Kidney epithelial cell (primary cell): ENCODE results near the gene CDK17. TPM values are rescaled to one million over a fixed set of nuclear protein-coding genes. Genes with fewer than 3 reads are reported as not detected.

Source experiments
- DNase-seq: peaks from one replicate; pipeline ENCODE4 v3.0.0-alpha.2; 2010; ENCODE audit warnings: low read depth
- H3K27me3 ChIP-seq: 2 replicates; pipeline ENCODE4 v1.6.0; 2011; ENCODE audit warnings: low read length; ENCODE audit not compliant: control insufficient read depth, insufficient read depth
- H3K36me3 ChIP-seq: 2 replicates; pipeline ENCODE4 v1.5.1; 2011; ENCODE audit warnings: low read length; ENCODE audit not compliant: control insufficient read depth, insufficient read depth
- H3K4me3 ChIP-seq: 2 replicates; pipeline ENCODE4 v1.5.1; 2011; ENCODE audit warnings: low read depth, mild to moderate bottlenecking, control low read depth, low read length
- total RNA-seq: library from RNA; depleted of rRNA; stranded (reverse); fragments of >200 nt; gene quantifications from 2 replicates; pipeline ENCODE4 v1.2.3, GENCODE V29; 2015
- TF ChIP-seq, protein P1 (sequence below): IDR thresholded peaks from 2 replicates; pipeline ENCODE4 v1.5.1; 2011; ENCODE audit warnings: mild to moderate bottlenecking, moderate library complexity, low read length, control low read depth, inconsistent platforms; ENCODE audit not compliant: insufficient read depth, poor library complexity, severe bottlenecking

The CDK17 gene
- 46.4 and 51.8 TPM in 2 replicates for total RNA-seq

GRCh38 chr12:96399919-96400630, at the start of gene CDK17:
Gene CDK17, minus strand, starts transcription at chr12:96400439. Its CDS starts 65,603 bp downstream, at chr12:96334836.
- Histone ChIP-seq H3K36me3 (no peaks in the 10 kb centered on the region), H3K4me3 (peak within 1 kb of the TSS; percentile 95), H3K27me3 (no peaks in the 10 kb centered on the region)
- DNase-seq: no peak
- TF ChIP-seq, protein P1, sequence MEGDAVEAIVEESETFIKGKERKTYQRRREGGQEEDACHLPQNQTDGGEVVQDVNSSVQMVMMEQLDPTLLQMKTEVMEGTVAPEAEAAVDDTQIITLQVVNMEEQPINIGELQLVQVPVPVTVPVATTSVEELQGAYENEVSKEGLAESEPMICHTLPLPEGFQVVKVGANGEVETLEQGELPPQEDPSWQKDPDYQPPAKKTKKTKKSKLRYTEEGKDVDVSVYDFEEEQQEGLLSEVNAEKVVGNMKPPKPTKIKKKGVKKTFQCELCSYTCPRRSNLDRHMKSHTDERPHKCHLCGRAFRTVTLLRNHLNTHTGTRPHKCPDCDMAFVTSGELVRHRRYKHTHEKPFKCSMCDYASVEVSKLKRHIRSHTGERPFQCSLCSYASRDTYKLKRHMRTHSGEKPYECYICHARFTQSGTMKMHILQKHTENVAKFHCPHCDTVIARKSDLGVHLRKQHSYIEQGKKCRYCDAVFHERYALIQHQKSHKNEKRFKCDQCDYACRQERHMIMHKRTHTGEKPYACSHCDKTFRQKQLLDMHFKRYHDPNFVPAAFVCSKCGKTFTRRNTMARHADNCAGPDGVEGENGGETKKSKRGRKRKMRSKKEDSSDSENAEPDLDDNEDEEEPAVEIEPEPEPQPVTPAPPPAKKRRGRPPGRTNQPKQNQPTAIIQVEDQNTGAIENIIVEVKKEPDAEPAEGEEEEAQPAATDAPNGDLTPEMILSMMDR: no peak

- Histone ChIP-seq H3K4me3 (no peak overlapping the region), H3K27me3 (no peaks in the 10 kb centered on the region), H3K36me3 (no peaks in the 10 kb centered on the region)
- TF ChIP-seq, protein P1: no peak
- DNase-seq: peak; percentile 84
These were observed 48.1 kb upstream of the CDK17 start for GRCh38 chr12:96448300-96448699.

DNA sequence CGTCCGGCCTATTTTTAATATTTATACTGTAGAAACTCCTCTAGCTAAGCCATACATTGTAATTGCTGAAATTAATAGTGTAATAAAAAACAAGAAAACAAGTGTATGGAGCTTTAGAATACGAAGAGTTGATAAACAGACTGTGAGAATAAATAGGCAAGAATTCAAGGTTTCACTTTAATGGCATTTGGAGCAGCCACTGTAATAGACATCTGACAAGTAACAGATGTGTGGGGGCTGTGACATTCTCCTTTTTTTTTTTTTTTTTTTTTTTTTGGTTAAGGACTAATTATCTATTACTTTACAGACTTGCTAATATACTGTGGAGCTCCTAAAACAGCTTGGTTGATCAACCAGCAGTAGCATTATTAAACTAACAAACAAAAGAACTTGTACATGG, 47.0 kb upstream of the CDK17 start:
- DNase-seq: no peak
- H3K36me3 ChIP-seq: no peaks in the 10 kb centered on the region
- TF ChIP-seq, protein P1: no peak
- no peaks in the 10 kb centered on the region for H3K27me3 ChIP-seq
- no peak overlapping the region for H3K4me3 ChIP-seq

GRCh38 chr12:96445691-96446583, 45.7 kb upstream of the CDK17 start:
- Histone ChIP-seq H3K36me3 (no peaks in the 10 kb centered on the region), H3K4me3 (no peak overlapping the region), H3K27me3 (no peaks in the 10 kb centered on the region)
- TF ChIP-seq, protein P1: no peak
- peak; percentile 85 for DNase-seq

DNA sequence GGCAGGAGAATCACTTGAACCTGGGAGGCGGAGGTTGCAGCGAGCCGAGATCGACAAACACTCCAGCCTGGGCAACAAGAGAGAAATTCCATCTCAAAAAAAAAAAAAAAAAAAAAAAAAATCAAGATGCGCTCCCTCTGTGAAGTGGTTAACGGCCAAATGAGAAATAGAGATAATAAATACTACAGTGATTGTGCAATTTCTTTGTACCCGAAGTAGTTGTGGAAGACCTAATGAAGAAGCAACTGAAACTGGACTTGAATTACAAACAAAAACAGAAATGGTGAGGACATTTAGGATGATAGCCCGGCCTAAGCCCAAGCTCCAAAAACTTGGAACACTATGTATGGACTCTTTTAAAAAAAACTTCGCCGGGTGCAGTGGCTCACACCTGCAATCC, 44.2 kb upstream of the CDK17 start:
- H3K27me3 ChIP-seq: no peaks in the 10 kb centered on the region
- DNase-seq: no peak
- no peaks in the 10 kb centered on the region for H3K36me3 ChIP-seq
- TF ChIP-seq, protein P1: no peak
- no peak overlapping the region for H3K4me3 ChIP-seq
